K562 (cell line): Measurements from ENCODE around the gene DLK2. TPM values are rescaled to one million over a fixed set of nuclear protein-coding genes. Genes with fewer than 3 reads are reported as not detected.

Experiments
- ATAC-seq: fragments of 200-7000 bp; cut with Tn5 transposase; 3 replicates; pipeline ENCODE4 v1.9.1; 2020; ENCODE audit warnings: moderate library complexity
- BruUV-seq: library from RNA; stranded (reverse); fragments of 400-500 nt; replicated peaks from 2 replicates; lab custom pipeline; 2021; lab: Mats Ljungman, UMichigan
- CTCF ChIA-PET: fragments of 300-600 bp; formaldehyde crosslinking; extraction: SDS; loops from one replicate; lab custom pipeline; 2021; ENCODE audit warnings: low intra/inter-chr PET ratio; lab: Yijun Ruan, JAX
- POLR2A ChIA-PET: fragments of 300-600, 350-650 bp; sonication (Branson Sonifier 250); formaldehyde crosslinking; extraction: SDS; loops from one replicate; lab custom pipeline; 2021; ENCODE audit warnings: antibody characterized with exemption, inconsistent platforms; lab: Yijun Ruan, JAX
- DNase-seq, 4 experiments: peaks; one replicate each; pipeline versions ENCODE4 v3.0.0 to v3.0.0-alpha.2; 2011 to 2018; ENCODE audit warnings: low spot score in 3 of 4, mixed read lengths in 3 of 4; ENCODE audit errors: extremely low read depth in 1 of 4
- FAIRE-seq: peaks from 2 replicates; lab custom pipeline; 2011; peaks lifted over from hg19 to GRCh38; lab: Jason Lieb, UNC
- H2AFZ ChIP-seq: 2 replicates; pipeline ENCODE4 v1.6.0; 2011; ENCODE audit warnings: low read depth, low read length, control low read depth, inconsistent platforms
- H3K27ac ChIP-seq: fragments of 200-600 bp; 3 replicates; pipeline ENCODE4 v1.8.0; 2011; ENCODE audit warnings: low read depth, mild to moderate bottlenecking, control low read depth, inconsistent platforms, low read length, moderate library complexity, mixed read lengths; ENCODE audit errors: extremely low read depth
- H3K27me3 ChIP-seq, 2 experiments: fragments of 300-600 bp in 1 of 2; 2 replicates in 1 of 2; 3 replicates in 1 of 2; pipeline versions ENCODE4 v1.6.0 to v1.8.0; 2011; ENCODE audit warnings: inconsistent platforms in 2 of 2, low read length in 2 of 2, mild to moderate bottlenecking in 1 of 2, mixed read lengths in 1 of 2, moderate library complexity in 1 of 2; ENCODE audit not compliant: control insufficient read depth in 2 of 2, insufficient read depth in 2 of 2
- H3K36me3 ChIP-seq: fragments of 300-600 bp; 3 replicates; pipeline ENCODE4 v1.8.0; 2011; ENCODE audit warnings: mild to moderate bottlenecking, low read length, inconsistent platforms; ENCODE audit not compliant: control insufficient read depth, insufficient read depth
- H3K4me1 ChIP-seq, 2 experiments: fragments of 200-600 bp in 1 of 2; replicated peaks in 1 of 2; 2 replicates in 1 of 2; 3 replicates in 1 of 2; pipeline versions ENCODE4 v1.5.1 to v1.8.0; 2011; ENCODE audit warnings: inconsistent platforms in 2 of 2, low read length in 2 of 2, mild to moderate bottlenecking in 1 of 2, mixed read lengths in 1 of 2, moderate library complexity in 1 of 2; ENCODE audit not compliant: control insufficient read depth in 2 of 2, insufficient read depth in 2 of 2
- H3K4me2 ChIP-seq: 2 replicates; pipeline ENCODE4 v1.6.1; 2011; ENCODE audit warnings: low read length, control low read depth, inconsistent platforms, mixed read lengths; ENCODE audit not compliant: insufficient read depth
- H3K4me3 ChIP-seq: fragments of 200-600 bp; sonication (generic), shearing (Covaris generic); 2 replicates; pipeline ENCODE4 v1.5.1; 2016; ENCODE audit warnings: control low read depth, inconsistent platforms
- H3K79me2 ChIP-seq: fragments of 200-600 bp; 3 replicates; pipeline ENCODE4 v1.8.0; 2011; ENCODE audit warnings: low read length, inconsistent platforms; ENCODE audit not compliant: control insufficient read depth, insufficient read depth
- H3K9ac ChIP-seq, 2 experiments: 2 replicates each; pipeline versions ENCODE4 v1.6.0 to v1.6.1; 2011; ENCODE audit warnings: low read depth in 2 of 2, low read length in 2 of 2, control low read depth in 1 of 2, inconsistent platforms in 1 of 2, mild to moderate bottlenecking in 1 of 2, mixed read lengths in 1 of 2; ENCODE audit not compliant: insufficient read depth in 1 of 2
- H3K9me1 ChIP-seq: one replicate; pipeline ENCODE4 v1.6.0; 2011; ENCODE audit warnings: inconsistent platforms, mild to moderate bottlenecking, low read length, moderate library complexity; ENCODE audit not compliant: control insufficient read depth, insufficient read depth
- H3K9me3 ChIP-seq: replicated peaks from 2 replicates; pipeline ENCODE4 v1.5.1; 2011; ENCODE audit warnings: low read depth, low read length, inconsistent platforms; ENCODE audit not compliant: control insufficient read depth, insufficient read depth
- H4K20me1 ChIP-seq: replicated peaks from 2 replicates; pipeline ENCODE4 v1.6.1; 2011; ENCODE audit warnings: low read length, inconsistent platforms, mixed read lengths; ENCODE audit not compliant: control insufficient read depth, insufficient read depth
- ARID1B ChIP-seq: fragments of 450-650 bp; IDR thresholded peaks from 2 replicates; pipeline ENCODE4 v1.6.1; 2016; ENCODE audit warnings: antibody characterized with exemption, mild to moderate bottlenecking, inconsistent platforms
- FOXP1 ChIP-seq: sonication (generic); formaldehyde crosslinking; IDR thresholded peaks from 2 replicates; pipeline ENCODE4 v1.8.0; 2022; ENCODE audit warnings: mild to moderate bottlenecking, missing genetic modification reagents
- TAF15 ChIP-seq: fragments of 200-400 bp; formaldehyde crosslinking; IDR thresholded peaks from 2 replicates; pipeline ENCODE4 v1.6.1; 2017; ENCODE audit warnings: mild to moderate bottlenecking, low read depth, low read length, moderate library complexity
- ZC3H4 ChIP-seq: sonication (generic); formaldehyde crosslinking; IDR thresholded peaks from 2 replicates; pipeline ENCODE4 v1.9.0; 2021; ENCODE audit warnings: missing genetic modification reagents, borderline replicate concordance
- ZNF232 ChIP-seq: sonication (generic); formaldehyde crosslinking; IDR thresholded peaks from 2 replicates; pipeline ENCODE4 v1.8.0; 2022; ENCODE audit warnings: mild to moderate bottlenecking, missing genetic modification reagents
- ZNF76 ChIP-seq: fragments of 250-450 bp; sonication (Bioruptor Pico); IDR thresholded peaks from 2 replicates; pipeline ENCODE4 v1.4.0; 2020; ENCODE audit warnings: mild to moderate bottlenecking, moderate library complexity, borderline replicate concordance
- WGBS: fragments of 100-300 bp; shearing (Covaris generic); methylation state at CpG from one replicate; pipeline ENCODE4 v1.1.6; 2016; ENCODE audit warnings: low coverage, mixed read lengths; ENCODE audit not compliant: insufficient coverage; ENCODE audit errors: missing lambda C conversion rate; 5-methylcytosine and 5-hydroxymethylcytosine counted together
- in situ Hi-C: fragments of 300-500 bp; cut with MboI; formaldehyde crosslinking; loops from 4 replicates; pipeline ENCODE4 v1.15.0; 2018; ENCODE audit warnings: inconsistent platforms, mixed read lengths
- intact Hi-C: fragments of 100-400 bp; cut with micrococcal nuclease; formaldehyde crosslinking; loops from 2 replicates; pipeline ENCODE4 v1.14.2; 2022
- polyA plus RNA-seq, 8 experiments: library from polyadenylated mRNA; depleted of rRNA in 4 of 8; stranded (reverse) in 5 of 8; unstranded in 3 of 8; fragments of >200 nt; fragmentation: Nextera tagmentation in 2 of 8; fragmentation: Illumina TruSeq in 1 of 8; extraction: Ambion mirVana in 2 of 8; extraction: Trizol in 1 of 8; gene quantifications; 2 replicates each; pipeline versions ENCODE4 v1.2.1 to v1.2.3, GENCODE V29; 2011 to 2014; ENCODE audit warnings: inconsistent platforms in 1 of 8, missing spikeins in 1 of 8
- total RNA-seq, 7 experiments: library from RNA; depleted of rRNA in 6 of 7; stranded (reverse); fragments of >200 nt in 6 of 7; fragmentation: Illumina TruSeq in 2 of 7; extraction: Trizol in 2 of 7; gene quantifications; 2 replicates each; pipeline versions ENCODE4 v1.2.1 to v1.2.3, GENCODE V29; 2011 to 2021; ENCODE audit warnings: low replicate concordance in 1 of 7
- TF ChIP-seq, protein P1 (sequence below): IDR thresholded peaks from 2 replicates; pipeline ENCODE4 v1.6.1; 2014; ENCODE audit warnings: antibody characterized with exemption
- TF ChIP-seq, protein P2 (sequence below): fragments of 250-450 bp; sonication (Bioruptor Pico); IDR thresholded peaks from 2 replicates; pipeline ENCODE4 v1.5.0; 2021

DLK2 gene
- total and polyA plus RNA-seq, 9 of the 15 experiments (the other 6 are each of a cell fraction or from before 2014, with no cell fraction given) = 0.11 to 0.53 (median 0.29) TPM; not detected in 3

DNA sequence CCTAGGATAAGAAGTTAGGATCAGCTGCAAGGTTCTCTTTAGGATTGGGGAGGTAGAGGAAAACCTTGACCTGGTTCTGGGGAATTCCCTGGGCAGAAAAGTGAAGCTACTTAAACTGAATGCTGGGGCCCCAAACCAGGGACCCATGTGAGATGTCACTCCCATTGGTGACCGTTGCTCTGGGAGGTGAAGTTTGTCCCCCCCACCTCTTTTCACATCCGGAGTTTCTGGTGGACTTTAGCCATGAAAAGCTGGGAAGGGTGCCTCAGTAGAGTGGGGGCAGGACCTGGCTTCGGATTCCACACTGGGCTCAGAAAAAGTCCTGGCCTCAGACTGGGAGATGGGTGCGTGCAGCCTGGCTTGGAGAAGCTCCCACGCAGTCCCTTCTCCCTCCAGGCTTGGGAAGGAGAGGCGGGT is 35.2 kb upstream of the DLK2 start (continued):
- no peak for TF ChIP-seq ZC3H4 (CRISPR knock-in tag)

DNA sequence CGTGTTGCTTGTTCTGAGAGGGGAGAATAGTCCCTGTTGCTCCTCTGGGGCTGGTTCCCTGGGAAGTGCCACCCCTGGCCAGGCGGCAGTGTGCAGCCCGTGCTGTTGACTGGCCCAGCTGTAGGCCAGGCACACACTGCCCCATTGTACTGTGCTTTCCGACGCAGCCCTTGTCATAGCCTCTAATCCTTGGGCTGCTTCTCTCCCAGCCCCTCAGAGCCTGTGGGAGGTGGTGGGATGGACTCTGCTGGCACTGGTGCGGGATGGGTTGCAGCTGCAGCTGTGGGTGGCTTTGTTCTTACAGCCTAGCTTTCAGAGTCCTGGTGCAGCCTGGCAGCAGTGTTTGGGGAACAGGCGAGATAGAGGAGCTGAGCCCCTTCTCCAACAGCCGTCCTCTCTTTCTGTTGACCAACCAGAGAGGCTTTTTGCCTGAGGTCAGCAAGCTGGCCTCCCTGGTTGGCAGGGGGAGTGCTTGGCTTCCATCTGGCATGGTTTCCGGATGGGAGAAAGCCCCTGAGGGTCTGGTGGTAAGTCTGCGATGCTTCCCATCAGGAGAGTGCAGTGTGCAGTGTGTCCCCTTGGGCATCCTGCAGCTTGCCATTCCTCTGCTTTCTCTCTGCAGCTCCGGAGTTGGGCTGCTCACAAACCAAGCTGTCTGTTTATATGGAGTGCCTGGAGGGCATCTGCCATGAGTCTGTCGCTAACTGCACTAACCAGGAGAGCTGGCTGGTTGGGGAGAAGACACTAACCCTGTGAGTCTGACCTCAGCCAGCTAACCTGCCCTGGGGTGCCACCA is 34.1 kb upstream of the DLK2 start:
- H4K20me1 ChIP-seq = peaks cover 24% of the 10 kb centered on the region
- peaks cover 9 to 19% of the 10 kb centered on the region in 2 experiments for H3K4me1 ChIP-seq
- H3K9me1 ChIP-seq = no peaks in the 10 kb centered on the region
- ATAC-seq = no peak
- intact Hi-C loops (no loop called here), in situ Hi-C loops (loop anchor here (5.0 kb wide), 1 partner anchor 227 kb away; no protein-coding TSS in a partner anchor)
- ChIA-PET POLR2A (interaction anchor here (0.6 to 8.5 kb wide), 10 partner anchors 11 to 758 kb away, joined by 3 to 54 read pairs (median 3); partner anchors contain the start of genes DNPH1, KLHDC3, LRRC73 and MEA1), CTCF (no interaction called here)
- H3K9me3 ChIP-seq = no peaks in the 10 kb centered on the region
- H3K27me3 ChIP-seq = no peaks in the 10 kb centered on the region
- WGBS = 80% methylated on average over 12 of the region's 12 CpGs
- 0 out of 3 replicates have a peak, but pooled peaks cover 3% of the 10 kb centered on the region for H3K79me2 ChIP-seq
- no peak overlapping the region for H3K4me2 ChIP-seq
- H3K27ac ChIP-seq = no peak overlapping the region
- FAIRE-seq = no peak
- DNase-seq = no peak
- H3K36me3 ChIP-seq = peaks cover 4% of the 10 kb centered on the region; the same call in 1 of the 3 replicates
- BruUV-seq = no TSS peak
- no peak for TF ChIP-seq ZNF76 (CRISPR knock-in tag)
- no peak for TF ChIP-seq FOXP1 (CRISPR knock-in tag)
- TF ChIP-seq ZNF232 (CRISPR knock-in tag) = no peak
- TF ChIP-seq TAF15 = no peak
- no peak for TF ChIP-seq ARID1B
- TF ChIP-seq, protein P1, sequence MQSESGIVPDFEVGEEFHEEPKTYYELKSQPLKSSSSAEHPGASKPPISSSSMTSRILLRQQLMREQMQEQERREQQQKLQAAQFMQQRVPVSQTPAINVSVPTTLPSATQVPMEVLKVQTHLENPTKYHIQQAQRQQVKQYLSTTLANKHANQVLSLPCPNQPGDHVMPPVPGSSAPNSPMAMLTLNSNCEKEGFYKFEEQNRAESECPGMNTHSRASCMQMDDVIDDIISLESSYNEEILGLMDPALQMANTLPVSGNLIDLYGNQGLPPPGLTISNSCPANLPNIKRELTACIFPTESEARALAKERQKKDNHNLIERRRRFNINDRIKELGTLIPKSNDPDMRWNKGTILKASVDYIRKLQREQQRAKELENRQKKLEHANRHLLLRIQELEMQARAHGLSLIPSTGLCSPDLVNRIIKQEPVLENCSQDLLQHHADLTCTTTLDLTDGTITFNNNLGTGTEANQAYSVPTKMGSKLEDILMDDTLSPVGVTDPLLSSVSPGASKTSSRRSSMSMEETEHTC = no peak
- TF ChIP-seq, protein P2, sequence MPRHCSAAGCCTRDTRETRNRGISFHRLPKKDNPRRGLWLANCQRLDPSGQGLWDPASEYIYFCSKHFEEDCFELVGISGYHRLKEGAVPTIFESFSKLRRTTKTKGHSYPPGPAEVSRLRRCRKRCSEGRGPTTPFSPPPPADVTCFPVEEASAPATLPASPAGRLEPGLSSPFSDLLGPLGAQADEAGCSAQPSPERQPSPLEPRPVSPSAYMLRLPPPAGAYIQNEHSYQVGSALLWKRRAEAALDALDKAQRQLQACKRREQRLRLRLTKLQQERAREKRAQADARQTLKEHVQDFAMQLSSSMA = no peak
- TF ChIP-seq, all 486 proteins: peak for 0
- Histone ChIP-seq H3K4me3 (no peak overlapping the region), H3K9ac (peak overlapping the region in 1 of 2 experiments; percentile 68; a peak in 2 of 4 replicates), H2AFZ (no peak overlapping the region)
